H9 (cell line): ENCODE results near the gene SPTBN2. TPM values are rescaled to one million over a fixed set of nuclear protein-coding genes. Genes with fewer than 3 reads are reported as not detected.

Source experiments
- DNase-seq: peaks from one replicate; pipeline ENCODE4 v3.0.0-alpha.2; 2017
- H2AFZ ChIP-seq: one replicate; pipeline ENCODE4 v1.6.1; 2013; ENCODE audit warnings: mild to moderate bottlenecking, low read length, control low read depth, moderate library complexity
- H2AK5ac ChIP-seq: 2 replicates; pipeline ENCODE4 v1.6.1; 2013; ENCODE audit warnings: low read length, control low read depth, mixed read lengths; ENCODE audit not compliant: insufficient read length
- H2BK120ac ChIP-seq: one replicate; pipeline ENCODE4 v1.6.1; 2013; ENCODE audit warnings: low read depth, mild to moderate bottlenecking, low read length, control low read depth, inconsistent platforms; ENCODE audit not compliant: poor library complexity, severe bottlenecking
- H2BK12ac ChIP-seq: 2 replicates; pipeline ENCODE4 v1.6.1; 2013; ENCODE audit warnings: low read length, control low read depth, mixed read lengths, low read depth; ENCODE audit not compliant: insufficient read length
- H2BK15ac ChIP-seq: 2 replicates; pipeline ENCODE4 v1.6.1; 2013; ENCODE audit warnings: low read depth, low read length, control low read depth
- H2BK20ac ChIP-seq: one replicate; pipeline ENCODE4 v1.6.1; 2013; ENCODE audit warnings: low read depth, mild to moderate bottlenecking, low read length, control low read depth, inconsistent platforms; ENCODE audit not compliant: poor library complexity, severe bottlenecking
- H2BK5ac ChIP-seq: 2 replicates; pipeline ENCODE4 v1.6.1; 2013; ENCODE audit warnings: low read length, control low read depth, mixed read lengths; ENCODE audit not compliant: insufficient read length
- H3K14ac ChIP-seq: 2 replicates; pipeline ENCODE4 v1.6.1; 2013; ENCODE audit warnings: low read length, control low read depth; ENCODE audit not compliant: insufficient read depth
- H3K18ac ChIP-seq: 2 replicates; pipeline ENCODE4 v1.6.1; 2013; ENCODE audit warnings: low read depth, mild to moderate bottlenecking, mixed read lengths, low read length, control low read depth; ENCODE audit not compliant: insufficient read length
- H3K23ac ChIP-seq: 2 replicates; pipeline ENCODE4 v1.6.1; 2013; ENCODE audit warnings: low read length, control low read depth, mixed read lengths, low read depth; ENCODE audit not compliant: insufficient read length
- H3K23me2 ChIP-seq: 2 replicates; pipeline ENCODE4 v1.6.1; 2013; ENCODE audit warnings: low read depth, mild to moderate bottlenecking, mixed read lengths, low read length, control low read depth; ENCODE audit not compliant: insufficient read length, poor library complexity, severe bottlenecking
- H3K27ac ChIP-seq: 2 replicates; pipeline ENCODE4 v1.5.1; 2013; ENCODE audit warnings: low read length, control low read depth, mixed read lengths, low read depth; ENCODE audit not compliant: insufficient read length
- H3K27me3 ChIP-seq: 2 replicates; pipeline ENCODE4 v1.6.1; 2013; ENCODE audit warnings: low read length, control low read depth, inconsistent platforms; ENCODE audit not compliant: insufficient read depth
- H3K4ac ChIP-seq: 2 replicates; pipeline ENCODE4 v1.6.1; 2013; ENCODE audit warnings: low read depth, mild to moderate bottlenecking, control low read depth, inconsistent platforms, low read length, moderate library complexity
- H3K4me1 ChIP-seq: 2 replicates; pipeline ENCODE4 v1.6.1; 2013; ENCODE audit warnings: low read length, control low read depth, inconsistent platforms; ENCODE audit not compliant: insufficient read depth
- H3K4me2 ChIP-seq: 2 replicates; pipeline ENCODE4 v1.6.1; 2013; ENCODE audit warnings: low read length, control low read depth, mixed read lengths; ENCODE audit not compliant: insufficient read length, insufficient read depth
- H3K56ac ChIP-seq: 2 replicates; pipeline ENCODE4 v1.6.1; 2013; ENCODE audit warnings: low read depth, mild to moderate bottlenecking, mixed read lengths, low read length, control low read depth; ENCODE audit not compliant: insufficient read length
- H3K79me1 ChIP-seq: 2 replicates; pipeline ENCODE4 v1.6.1; 2013; ENCODE audit warnings: low read depth, mild to moderate bottlenecking, moderate library complexity, low read length, control low read depth, inconsistent platforms; ENCODE audit not compliant: insufficient read depth, poor library complexity, severe bottlenecking
- H3K79me2 ChIP-seq: 2 replicates; pipeline ENCODE4 v1.6.1; 2013; ENCODE audit warnings: low read length, control low read depth, inconsistent platforms; ENCODE audit not compliant: insufficient read depth
- H3K9ac ChIP-seq: 2 replicates; pipeline ENCODE4 v1.6.1; 2013; ENCODE audit warnings: low read length, control low read depth, mixed read lengths; ENCODE audit not compliant: insufficient read length; ENCODE audit errors: extremely low read depth
- H3K9me3 ChIP-seq: one replicate; pipeline ENCODE4 v1.6.1; 2013; ENCODE audit warnings: low read depth, low read length, inconsistent platforms; ENCODE audit not compliant: control insufficient read depth
- H3T11ph ChIP-seq: one replicate; pipeline ENCODE4 v1.6.1; 2013; ENCODE audit warnings: mild to moderate bottlenecking, low read length, control low read depth, inconsistent platforms
- H4K20me1 ChIP-seq: one replicate; pipeline ENCODE4 v1.6.1; 2013; ENCODE audit not compliant: control insufficient read depth, insufficient read length, insufficient read depth
- H4K5ac ChIP-seq: 2 replicates; pipeline ENCODE4 v1.6.1; 2013; ENCODE audit warnings: low read depth, mild to moderate bottlenecking, mixed read lengths, low read length, control low read depth; ENCODE audit not compliant: insufficient read length
- H4K8ac ChIP-seq: replicated peaks from 2 replicates; pipeline ENCODE4 v1.6.1; 2013; ENCODE audit warnings: low read length, control low read depth, mixed read lengths, low read depth; ENCODE audit not compliant: insufficient read length
- H4K91ac ChIP-seq: 2 replicates; pipeline ENCODE4 v1.6.1; 2013; ENCODE audit warnings: low read depth, mild to moderate bottlenecking, moderate library complexity, mixed read lengths, low read length, control low read depth; ENCODE audit not compliant: insufficient read length
- H3K27ac Mint-ChIP-seq, 3 experiments: 2 replicates in 2 of 3; 3 replicates in 1 of 3; pipeline ENCODE4 v1.8.0; 2020 to 2021; ENCODE audit warnings: mixed read lengths in 3 of 3, mild to moderate bottlenecking in 1 of 3, moderate library complexity in 1 of 3
- H3K27me3 Mint-ChIP-seq: 2 replicates; pipeline ENCODE4 v1.8.0; 2021; ENCODE audit warnings: low read depth, mild to moderate bottlenecking, moderate library complexity, mixed read lengths
- H3K36me3 Mint-ChIP-seq, 3 experiments: 2 replicates in 2 of 3; 3 replicates in 1 of 3; pipeline ENCODE4 v1.8.0; 2020 to 2021; ENCODE audit warnings: low read depth in 3 of 3, mixed read lengths in 3 of 3; ENCODE audit not compliant: insufficient read depth in 1 of 3
- H3K4me1 Mint-ChIP-seq, 2 experiments: 2 replicates each; pipeline ENCODE4 v1.8.0; 2020; ENCODE audit warnings: mixed read lengths in 2 of 2
- H3K4me3 Mint-ChIP-seq, 2 experiments: 2 replicates in 1 of 2; 3 replicates in 1 of 2; pipeline ENCODE4 v1.8.0; 2020 to 2021; ENCODE audit warnings: mild to moderate bottlenecking in 2 of 2, mixed read lengths in 2 of 2, moderate library complexity in 1 of 2
- H3K9me3 Mint-ChIP-seq, 2 experiments: 2 replicates in 1 of 2; 3 replicates in 1 of 2; pipeline ENCODE4 v1.8.0; 2020; ENCODE audit warnings: mild to moderate bottlenecking in 2 of 2, mixed read lengths in 2 of 2, moderate library complexity in 1 of 2
- WGBS: extraction: QIAGEN DNeasy Blood & Tissue Kit; methylation state at CpG from one replicate; pipeline ENCODE4 v1.1.7; 2013; ENCODE audit warnings: missing lambda C conversion rate, low lambda C conversion rate, mixed read lengths; ENCODE audit not compliant: insufficient read length; ENCODE audit errors: extremely low coverage; 5-methylcytosine and 5-hydroxymethylcytosine counted together
- total RNA-seq: library from RNA; stranded (reverse); gene quantifications from 2 replicates; pipeline ENCODE4 v1.2.1, GENCODE V29; 2021
- TF ChIP-seq, protein P1 (sequence below): fragments of 200-600 bp; sonication (generic); conservative IDR thresholded peaks from 3 replicates; pipeline ENCODE4 v1.8.0; 2021; ENCODE audit warnings: antibody characterized with exemption, mild to moderate bottlenecking

SPTBN2 gene
- total RNA-seq, 1 experiment from 2014 or later: 80.4 TPM

DNA sequence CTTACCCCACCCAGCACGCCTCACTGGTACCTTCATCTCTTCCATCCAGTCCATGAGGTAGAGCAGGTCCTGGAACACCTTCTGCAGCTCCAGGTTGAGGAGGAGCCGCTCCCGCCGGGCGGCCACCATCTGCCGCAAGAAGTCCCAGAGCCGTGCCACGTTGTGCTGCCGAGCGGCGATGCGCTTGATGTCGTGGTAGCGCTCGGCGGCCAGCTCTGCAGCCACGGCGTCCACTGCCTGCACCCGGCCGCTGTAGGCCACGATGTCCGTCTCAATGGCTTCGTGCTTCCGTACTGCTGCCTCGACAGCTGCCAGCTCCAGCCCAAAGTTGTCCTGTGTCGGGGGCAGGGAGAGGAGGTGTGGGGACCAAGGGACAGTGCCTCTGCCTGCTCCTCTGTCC, 21.5 kb downstream of the SPTBN2 start:
- no peak for DNase-seq
- no peak overlapping the region for H2AFZ ChIP-seq
- H3K18ac ChIP-seq: no peak overlapping the region
- H2AK5ac ChIP-seq: no peak overlapping the region
- no peak overlapping the region for H2BK120ac ChIP-seq
- H3K9me3 ChIP-seq: no peaks in the 10 kb centered on the region
- H3K27me3 ChIP-seq: no peaks in the 10 kb centered on the region
- no peak overlapping the region for H3K4me2 ChIP-seq
- no peaks in the 10 kb centered on the region for H3K23me2 ChIP-seq
- H3T11ph ChIP-seq: no peak overlapping the region
- H3K27ac ChIP-seq: no peak overlapping the region
- no peak overlapping the region for H3K9ac ChIP-seq
- no peak overlapping the region for H2BK15ac ChIP-seq
- H3K4me3 Mint-ChIP-seq: no peak overlapping the region
- H3K23ac ChIP-seq: no peak overlapping the region
- H3K27me3 Mint-ChIP-seq: no peaks in the 10 kb centered on the region
- H2BK5ac ChIP-seq: no peak overlapping the region
- no peak overlapping the region for H3K4ac ChIP-seq
- H3K27ac Mint-ChIP-seq: peak overlapping the region; percentile 40 to 76 (median 49); a peak in 3 of 7 replicates
- TF ChIP-seq, protein P1, sequence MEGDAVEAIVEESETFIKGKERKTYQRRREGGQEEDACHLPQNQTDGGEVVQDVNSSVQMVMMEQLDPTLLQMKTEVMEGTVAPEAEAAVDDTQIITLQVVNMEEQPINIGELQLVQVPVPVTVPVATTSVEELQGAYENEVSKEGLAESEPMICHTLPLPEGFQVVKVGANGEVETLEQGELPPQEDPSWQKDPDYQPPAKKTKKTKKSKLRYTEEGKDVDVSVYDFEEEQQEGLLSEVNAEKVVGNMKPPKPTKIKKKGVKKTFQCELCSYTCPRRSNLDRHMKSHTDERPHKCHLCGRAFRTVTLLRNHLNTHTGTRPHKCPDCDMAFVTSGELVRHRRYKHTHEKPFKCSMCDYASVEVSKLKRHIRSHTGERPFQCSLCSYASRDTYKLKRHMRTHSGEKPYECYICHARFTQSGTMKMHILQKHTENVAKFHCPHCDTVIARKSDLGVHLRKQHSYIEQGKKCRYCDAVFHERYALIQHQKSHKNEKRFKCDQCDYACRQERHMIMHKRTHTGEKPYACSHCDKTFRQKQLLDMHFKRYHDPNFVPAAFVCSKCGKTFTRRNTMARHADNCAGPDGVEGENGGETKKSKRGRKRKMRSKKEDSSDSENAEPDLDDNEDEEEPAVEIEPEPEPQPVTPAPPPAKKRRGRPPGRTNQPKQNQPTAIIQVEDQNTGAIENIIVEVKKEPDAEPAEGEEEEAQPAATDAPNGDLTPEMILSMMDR: no peak
- H3K79me2 ChIP-seq: no peaks in the 10 kb centered on the region
- H4K5ac ChIP-seq: no peak overlapping the region
- no CpG with 5 or more reads among the region's 26 CpGs for WGBS
- H4K20me1 ChIP-seq: no peaks in the 10 kb centered on the region
- H3K56ac ChIP-seq: no peak overlapping the region
- peaks cover 17 to 73% (median 64%) of the 10 kb centered on the region in 3 experiments; a peak in 6 of 7 replicates for H3K36me3 Mint-ChIP-seq
- no peak overlapping the region for H4K91ac ChIP-seq
- H2BK20ac ChIP-seq: no peak overlapping the region
- H3K9me3 Mint-ChIP-seq: no peaks in the 10 kb centered on the region
- H4K8ac ChIP-seq: no peak overlapping the region
- H3K14ac ChIP-seq: no peak overlapping the region; the same call in 1 of the 2 replicates
- no peaks in the 10 kb centered on the region for H3K79me1 ChIP-seq
- H3K4me1 ChIP-seq: no peaks in the 10 kb centered on the region
- H2BK12ac ChIP-seq: no peak overlapping the region
- H3K4me1 Mint-ChIP-seq: no peaks in the 10 kb centered on the region
